ENCODE measurements around the gene GBGT1. TPM values are rescaled to one million over a fixed set of nuclear protein-coding genes. Genes with fewer than 3 reads are reported as not detected.

Gene GBGT1
- polyA plus RNA-seq, 1 donor from 2014 or later: not detected

- peaks cover 10% of the 10 kb centered on the region for H4K20me1 ChIP-seq (ENCODE audit: insufficient read depth)
Measured at GRCh38 chr9:133127340-133127981, 36.3 kb downstream of the GBGT1 start.

More at GRCh38 chr9:133127340-133127981, 36.3 kb downstream of the GBGT1 start:
- H2AFZ ChIP-seq (ENCODE audit: low read depth, low read length): no peak overlapping the region
- no peaks in the 10 kb centered on the region for H3K9me2 ChIP-seq (ENCODE audit: insufficient read depth, low read length)
- no peaks in the 10 kb centered on the region for H3K9me3 ChIP-seq (ENCODE audit: low read length)
- H3K4me3 ChIP-seq (ENCODE audit: low read length): no peak overlapping the region
- H3K27ac ChIP-seq (ENCODE audit: low read length): no peak overlapping the region
- no peak for TF ChIP-seq MXI1 (conservative IDR thresholded peaks at IDR 0.05; ENCODE audit: poor library complexity, severe bottlenecking)
- no peak for TF ChIP-seq RAD21 (conservative IDR thresholded peaks at IDR 0.05)
- TF ChIP-seq CTCF (IDR thresholded peaks at IDR 0.05; ENCODE audit: poor library complexity, severe bottlenecking): no peak
- no peak for TF ChIP-seq SMC3 (conservative IDR thresholded peaks at IDR 0.05; ENCODE audit: poor library complexity)
- no peak for TF ChIP-seq EP300 (conservative IDR thresholded peaks at IDR 0.05; ENCODE audit: poor library complexity, severe bottlenecking)
- no peak for TF ChIP-seq EZH2 (IDR thresholded peaks at IDR 0.05; ENCODE audit: borderline replicate concordance, insufficient read depth, low read length, poor library complexity, severe bottlenecking)
- no peak for TF ChIP-seq POLR2AphosphoS5 (IDR thresholded peaks at IDR 0.05)
- TF ChIP-seq REST (IDR thresholded peaks at IDR 0.05; ENCODE audit: borderline replicate concordance): no peak
- no peak for TF ChIP-seq TAF1 (IDR thresholded peaks at IDR 0.05; ENCODE audit: low read depth)
- no peaks in the 10 kb centered on the region for H3K36me3 ChIP-seq (ENCODE audit: insufficient read depth, low read length)
- peaks cover 15% of the 10 kb centered on the region for H3K79me2 ChIP-seq (replicated peaks; ENCODE audit: insufficient read depth, low read length)
- H3F3A ChIP-seq (ENCODE audit: insufficient read depth, low read length, poor library complexity, severe bottlenecking): no peaks in the 10 kb centered on the region
- no peak overlapping the region for H3K4me2 ChIP-seq (ENCODE audit: low read length)
- no peaks in the 10 kb centered on the region for H3K27me3 ChIP-seq (ENCODE audit: insufficient read depth, low read depth, low read length)
- H3K9ac ChIP-seq (ENCODE audit: low read length): no peak overlapping the region
